HEK293T (cell line): ENCODE measurements around the gene PLEKHA6.

ENCODE experiments used
- CTCF ChIA-PET: fragments of 350-600 bp; formaldehyde crosslinking; extraction: SDS; loops from one replicate; lab custom pipeline; 2021; ENCODE audit warnings: antibody characterized with exemption, inconsistent platforms; lab: Yijun Ruan, JAX
- POLR2A ChIA-PET: fragments of 350-600 bp; formaldehyde crosslinking; extraction: SDS; loops from one replicate; lab custom pipeline; 2020; ENCODE audit warnings: antibody characterized with exemption, inconsistent platforms; lab: Yijun Ruan, JAX
- DNase-seq: peaks from one replicate; pipeline ENCODE4 v3.0.0; 2012; ENCODE audit warnings: mixed read lengths; ENCODE audit errors: extremely low spot score
- ARNT ChIP-seq: fragments of 450-650 bp; IDR thresholded peaks from 2 replicates; pipeline ENCODE4 v1.6.1; 2017; ENCODE audit warnings: mild to moderate bottlenecking
- BHLHE40 ChIP-seq: fragments of 450-650 bp; IDR thresholded peaks from 2 replicates; pipeline ENCODE4 v1.6.1; 2016; ENCODE audit warnings: mild to moderate bottlenecking, moderate library complexity, borderline replicate concordance
- CTBP1 ChIP-seq: fragments of 450-650 bp; IDR thresholded peaks from 2 replicates; pipeline ENCODE4 v1.6.1; 2016; ENCODE audit warnings: borderline replicate concordance
- ELF4 ChIP-seq: fragments of 450-650 bp; IDR thresholded peaks from 2 replicates; pipeline ENCODE4 v1.6.1; 2017; ENCODE audit warnings: antibody characterized with exemption
- FOXA1 ChIP-seq: fragments of 450-650 bp; IDR thresholded peaks from 2 replicates; pipeline ENCODE4 v1.6.1; 2016; ENCODE audit warnings: mild to moderate bottlenecking
- FOXK2 ChIP-seq: fragments of 450-650 bp; IDR thresholded peaks from 2 replicates; pipeline ENCODE4 v1.6.1; 2016; ENCODE audit warnings: mild to moderate bottlenecking
- FOXM1 ChIP-seq: fragments of 450-650 bp; IDR thresholded peaks from 2 replicates; pipeline ENCODE4 v1.6.1; 2017; ENCODE audit warnings: mild to moderate bottlenecking, borderline replicate concordance
- HDGF ChIP-seq: fragments of 450-650 bp; IDR thresholded peaks from 2 replicates; pipeline ENCODE4 v1.6.1; 2017; ENCODE audit warnings: antibody characterized with exemption, borderline replicate concordance
- L3MBTL2 ChIP-seq: fragments of 450-650 bp; conservative IDR thresholded peaks from 2 replicates; pipeline ENCODE4 v1.6.1; 2016; ENCODE audit warnings: mild to moderate bottlenecking
- LEF1 ChIP-seq: fragments of 450-650 bp; IDR thresholded peaks from 2 replicates; pipeline ENCODE4 v1.6.1; 2017; ENCODE audit warnings: mild to moderate bottlenecking, borderline replicate concordance
- NFRKB ChIP-seq: fragments of 450-650 bp; IDR thresholded peaks from 2 replicates; pipeline ENCODE4 v1.6.1; 2016; ENCODE audit warnings: mild to moderate bottlenecking, moderate library complexity
- SP1 ChIP-seq: fragments of 450-650 bp; IDR thresholded peaks from 2 replicates; pipeline ENCODE4 v1.6.1; 2017
- SUZ12 ChIP-seq: fragments of 450-650 bp; IDR thresholded peaks from 2 replicates; pipeline ENCODE4 v1.6.1; 2016; ENCODE audit warnings: mild to moderate bottlenecking
- TARDBP ChIP-seq: fragments of 450-650 bp; IDR thresholded peaks from 2 replicates; pipeline ENCODE4 v1.6.1; 2016
- ZNF384 ChIP-seq: fragments of 450-650 bp; IDR thresholded peaks from 2 replicates; pipeline ENCODE4 v1.6.1; 2016
- TF ChIP-seq, protein P1 (sequence below): fragments of 450-650 bp; IDR thresholded peaks from 2 replicates; pipeline ENCODE4 v1.6.1; 2016

PLEKHA6 gene

DNA sequence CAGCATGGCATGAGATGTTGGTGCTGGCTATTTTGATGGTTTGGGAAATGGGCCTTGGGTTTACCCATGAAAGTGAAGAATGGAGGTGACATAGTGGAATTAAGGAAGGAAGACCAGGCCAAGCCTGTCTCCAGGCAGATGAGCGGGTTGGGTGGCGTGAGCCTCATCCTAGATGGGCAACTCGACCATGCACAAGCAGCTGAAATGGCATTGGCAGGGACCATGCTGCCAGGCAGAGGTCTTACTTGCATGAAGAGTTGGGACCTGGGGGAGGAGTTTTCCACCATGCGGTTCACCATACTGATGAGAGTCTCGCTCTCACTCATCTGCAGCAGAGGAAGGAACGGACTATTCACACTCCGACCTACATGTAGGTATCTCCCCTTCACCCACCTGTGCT is 108.4 kb downstream of the PLEKHA6 start:
- TF ChIP-seq HDGF (no peak), FOXM1 (no peak), BHLHE40 (no peak)
- TF ChIP-seq, protein P1, sequence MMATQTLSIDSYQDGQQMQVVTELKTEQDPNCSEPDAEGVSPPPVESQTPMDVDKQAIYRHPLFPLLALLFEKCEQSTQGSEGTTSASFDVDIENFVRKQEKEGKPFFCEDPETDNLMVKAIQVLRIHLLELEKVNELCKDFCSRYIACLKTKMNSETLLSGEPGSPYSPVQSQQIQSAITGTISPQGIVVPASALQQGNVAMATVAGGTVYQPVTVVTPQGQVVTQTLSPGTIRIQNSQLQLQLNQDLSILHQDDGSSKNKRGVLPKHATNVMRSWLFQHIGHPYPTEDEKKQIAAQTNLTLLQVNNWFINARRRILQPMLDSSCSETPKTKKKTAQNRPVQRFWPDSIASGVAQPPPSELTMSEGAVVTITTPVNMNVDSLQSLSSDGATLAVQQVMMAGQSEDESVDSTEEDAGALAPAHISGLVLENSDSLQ = no peak
- POLR2A ChIA-PET = no interaction called here
- CTCF ChIA-PET = no interaction called here
- no peak for DNase-seq

DNA sequence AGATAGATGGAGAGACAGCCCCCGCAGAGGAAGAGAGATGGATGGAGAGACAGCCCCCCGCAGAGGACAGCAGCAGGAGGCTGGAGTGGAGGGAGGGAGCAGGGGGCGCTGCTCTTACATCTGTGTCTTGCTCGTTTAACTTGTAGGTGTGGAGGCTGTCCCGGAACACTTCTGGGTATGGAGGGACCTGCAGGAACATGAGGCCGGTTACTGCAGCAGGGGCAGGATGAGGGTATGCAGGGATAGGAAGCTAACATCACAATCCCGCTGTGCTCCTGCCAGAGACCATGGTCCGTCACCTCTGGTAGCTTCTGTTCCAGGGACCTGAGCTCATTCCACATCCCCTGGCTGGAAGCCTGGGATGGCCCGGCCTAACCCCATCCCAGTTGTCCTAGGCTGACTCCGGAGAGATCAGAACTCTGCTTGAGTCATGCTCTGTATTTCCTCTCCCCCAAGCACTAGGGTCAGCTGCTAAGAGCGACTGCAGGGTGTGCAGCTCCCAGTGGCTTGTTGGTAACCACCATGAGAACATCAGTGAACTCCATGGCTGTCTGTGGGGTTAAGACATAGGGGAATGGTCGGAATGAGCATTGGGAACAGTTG is 109.2 kb downstream of the PLEKHA6 start:
- CTCF ChIA-PET = no interaction called here
- TF ChIP-seq L3MBTL2 = no peak
- no peak for TF ChIP-seq FOXA1
- TF ChIP-seq, protein P1 = no peak
- no peak for TF ChIP-seq BHLHE40
- no peak for TF ChIP-seq NFRKB
- no peak for TF ChIP-seq ARNT
- no peak for TF ChIP-seq TARDBP
- TF ChIP-seq FOXM1 = no peak
- no peak for TF ChIP-seq HDGF
- no peak for TF ChIP-seq LEF1
- no peak for TF ChIP-seq CTBP1
- no peak for TF ChIP-seq SP1
- TF ChIP-seq FOXK2 = no peak
- TF ChIP-seq ELF4 = no peak
- TF ChIP-seq SUZ12 = no peak
- TF ChIP-seq ZNF384 = no peak
- DNase-seq = no peak
- POLR2A ChIA-PET = no interaction called here

DNA sequence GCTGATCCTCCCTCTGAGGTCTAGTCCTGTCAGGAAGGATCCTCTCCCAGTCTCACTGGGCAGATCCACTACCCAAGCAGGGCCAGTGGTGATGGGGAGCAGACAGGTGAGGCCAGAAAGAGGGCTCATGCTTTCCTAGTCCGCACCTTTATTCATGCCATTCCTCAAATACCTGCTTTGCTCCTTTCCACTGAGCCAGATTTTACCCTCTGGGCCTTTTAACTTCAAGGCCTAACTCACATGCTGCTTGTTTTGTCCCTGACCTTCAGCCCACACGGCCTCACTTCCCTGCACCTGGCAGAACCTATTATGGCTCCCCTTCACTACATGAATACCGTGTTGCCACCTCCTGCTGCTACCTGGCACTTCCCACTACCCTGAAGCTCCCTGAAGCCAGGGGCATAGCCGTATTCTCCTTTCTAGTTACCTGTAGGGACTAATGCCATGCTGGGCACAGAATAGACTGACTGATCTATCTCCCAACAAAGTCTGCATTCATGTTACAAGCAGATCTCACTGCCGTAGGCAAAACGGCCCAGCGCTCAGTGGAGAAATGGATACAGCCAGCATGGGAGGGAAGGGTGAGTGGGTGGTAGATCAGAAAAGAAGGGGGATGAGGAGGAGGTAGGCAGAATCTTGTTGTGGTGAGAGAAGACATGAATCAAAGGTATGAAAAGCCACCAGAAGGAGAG is 109.8 kb downstream of the PLEKHA6 start:
- CTCF ChIA-PET = no interaction called here

DNA sequence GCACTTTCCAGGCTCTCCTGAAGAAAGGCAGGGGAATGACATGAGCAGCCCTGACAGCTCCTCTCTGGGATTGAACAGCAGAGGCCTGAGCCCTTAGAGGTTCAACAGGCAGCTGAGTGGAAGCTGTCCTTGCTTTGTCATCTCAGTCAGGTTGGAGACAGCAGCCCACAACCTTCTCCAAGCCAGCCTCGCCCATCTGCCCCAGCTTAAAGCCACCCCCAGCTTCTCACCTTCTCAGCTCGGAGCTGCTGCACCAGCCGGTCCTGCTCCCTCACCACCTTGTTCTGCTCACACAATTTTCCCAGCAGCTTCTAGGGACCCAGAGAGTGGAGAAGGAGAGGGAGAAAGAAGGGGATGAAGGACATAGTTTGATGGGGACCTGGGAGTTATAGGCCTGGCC is 110.8 kb downstream of the PLEKHA6 start:
- no peak for TF ChIP-seq TARDBP
- TF ChIP-seq NFRKB = no peak
- no peak for TF ChIP-seq LEF1
- no peak for TF ChIP-seq ZNF384
- ChIA-PET POLR2A (no interaction called here), CTCF (interaction anchor here (1.9 kb wide), 1 partner anchor 10 kb away, joined by 5 read pairs; no protein-coding TSS in a partner anchor)
- no peak for DNase-seq

More for the DNA sequence above, 109.8 kb downstream of the PLEKHA6 start:
- no peak for TF ChIP-seq ARNT
- TF ChIP-seq BHLHE40 = no peak
- TF ChIP-seq FOXA1 = no peak
- no peak for TF ChIP-seq CTBP1
- TF ChIP-seq TARDBP = no peak
- no peak for TF ChIP-seq FOXK2
- TF ChIP-seq SUZ12 = no peak
- no peak for TF ChIP-seq ZNF384
- no peak for TF ChIP-seq L3MBTL2
- POLR2A ChIA-PET = no interaction called here
- DNase-seq = no peak

DNA sequence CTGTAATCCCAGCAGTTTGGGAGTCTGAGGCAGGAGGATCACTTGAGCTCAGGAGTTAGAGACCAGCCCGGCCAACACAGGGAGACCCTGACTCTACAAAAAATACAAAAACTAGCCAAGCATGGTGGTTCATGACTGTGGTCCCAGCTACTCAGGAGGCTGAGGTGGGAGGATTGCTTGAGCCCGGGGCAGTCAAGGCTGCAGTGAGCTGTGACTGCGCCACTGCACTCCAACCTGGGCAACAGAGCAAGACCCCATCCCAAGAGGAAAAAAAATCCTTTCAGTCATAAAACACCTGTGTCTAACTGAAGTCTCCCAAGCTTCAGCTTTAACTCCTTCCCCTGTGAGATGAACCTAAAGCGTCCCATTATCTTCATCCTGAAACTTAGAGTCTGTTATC is 112.9 kb downstream of the PLEKHA6 start:
- TF ChIP-seq ZNF384 (no peak), FOXA1 (no peak), LEF1 (no peak), L3MBTL2 (no peak), FOXK2 (no peak), ARNT (no peak), HDGF (no peak), FOXM1 (no peak), NFRKB (no peak), SUZ12 (no peak), ELF4 (no peak), TARDBP (no peak), SP1 (no peak), CTBP1 (no peak), BHLHE40 (no peak)
- TF ChIP-seq, protein P1 = no peak
- POLR2A ChIA-PET = no interaction called here

DNA sequence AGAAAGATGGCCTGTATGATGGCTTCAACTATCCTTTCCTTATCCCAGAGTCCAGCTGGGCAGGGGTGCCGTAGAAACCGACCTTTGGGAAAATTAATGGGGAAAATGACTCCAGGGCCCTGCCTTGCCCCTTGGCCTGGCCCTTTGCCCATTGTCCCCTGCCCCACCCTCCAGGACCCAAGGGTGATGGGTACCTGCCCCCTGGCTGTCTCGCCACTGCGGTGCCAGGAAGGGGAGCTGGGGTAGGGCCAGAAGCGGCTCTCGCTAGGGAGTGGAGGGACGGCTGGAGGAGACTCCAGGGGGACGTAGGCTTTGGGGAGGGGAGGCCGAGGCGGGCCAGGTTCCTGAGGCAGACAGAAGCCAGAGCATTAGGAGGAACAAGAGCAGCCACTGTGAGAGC is 116.8 kb downstream of the PLEKHA6 start:
- ChIA-PET CTCF (no interaction called here), POLR2A (no interaction called here)
- TF ChIP-seq BHLHE40 = no peak
- TF ChIP-seq TARDBP = no peak
- TF ChIP-seq SUZ12 = no peak
- TF ChIP-seq LEF1 = no peak
- no peak for TF ChIP-seq FOXA1
- TF ChIP-seq FOXK2 = no peak
- no peak for TF ChIP-seq CTBP1
- TF ChIP-seq SP1 = no peak
- DNase-seq = no peak

More for the DNA sequence above, 112.9 kb downstream of the PLEKHA6 start:
- no peak for DNase-seq
- CTCF ChIA-PET = interaction anchor here (0.6 to 1.9 kb wide), 2 partner anchors 12 to 377 kb away, joined by 3 to 5 read pairs; no protein-coding TSS in a partner anchor
